ENCODE measurements around the gene MARCHF10. TPM values are rescaled to one million over a fixed set of nuclear protein-coding genes. Genes with fewer than 3 reads are reported as not detected.

The MARCHF10 gene
- total and polyA plus RNA-seq, 2 of the 13 experiments (the other 11 are each of a cell fraction or from before 2014, with no cell fraction given) = not detected

DNA sequence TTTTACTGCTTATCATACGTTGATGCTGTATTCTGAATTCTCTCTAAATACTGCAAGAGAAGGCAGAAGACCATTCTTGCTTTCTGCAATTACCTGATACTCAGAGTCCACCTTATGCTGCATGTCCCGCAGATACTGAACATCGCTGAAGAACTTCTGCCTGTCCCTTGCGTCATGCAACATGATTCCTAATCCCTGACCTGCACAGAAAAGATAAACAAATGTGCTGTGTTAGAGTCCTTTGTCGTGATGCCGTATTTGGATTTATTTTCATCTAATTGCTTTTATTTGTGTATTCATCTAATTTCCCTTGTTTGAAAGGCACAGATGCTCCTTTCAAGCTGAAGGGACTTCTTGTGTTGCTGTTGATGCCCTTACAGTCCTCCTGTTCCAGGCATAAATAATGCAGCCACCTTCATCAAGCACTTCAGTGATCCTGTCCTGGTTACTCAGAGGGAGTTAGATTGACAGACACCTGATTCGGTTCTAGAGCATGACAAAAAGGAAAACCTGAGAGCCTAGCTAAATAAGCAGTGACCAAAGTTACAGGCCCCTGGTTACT, 6.5 kb downstream of the MARCHF10 start:
- H3K4me3 ChIP-seq (replicated peaks in 1 of 3; ENCODE audit: insufficient read depth in 1 of 3, low read depth in 2 of 3, low read length in 3 of 3) = no peak overlapping the region
- in situ Hi-C loops (cut with HindIII; ENCODE audit: extremely low pct_ligation_motif_present, low pct_unique_long_range_greater_than_20kb) = no loop called here
- no peak overlapping the region for H2AFZ ChIP-seq (ENCODE audit: low read length)
- CTCF ChIA-PET (ENCODE audit: low intra/inter-chr PET ratio, low total read pairs) = no interaction called here
- H3K27me3 ChIP-seq (ENCODE audit: control insufficient read depth in 1 of 2, insufficient read depth in 2 of 2, low read length in 2 of 2) = peaks cover 6 to 79% of the 10 kb centered on the region in 2 experiments; a peak in 4 of 5 replicates
- no peaks in the 10 kb centered on the region for H3K9me3 ChIP-seq (ENCODE audit: low read length)
- H3K9ac ChIP-seq (ENCODE audit: insufficient read depth, low read depth, low read length) = no peak overlapping the region
- no peak overlapping the region for H3K4me2 ChIP-seq (ENCODE audit: low read depth, low read length)
- no peaks in the 10 kb centered on the region for H3K36me3 ChIP-seq (replicated peaks in 1 of 2; ENCODE audit: control insufficient read depth in 1 of 2, insufficient read depth in 2 of 2, low read length in 2 of 2)
- H3K27ac ChIP-seq (ENCODE audit: extremely low read length, insufficient read depth, low read length) = no peak overlapping the region
- no peaks in the 10 kb centered on the region for H3K79me2 ChIP-seq (ENCODE audit: insufficient read depth, low read length)
- H4K20me1 ChIP-seq (ENCODE audit: insufficient read depth, low read length) = no peaks in the 10 kb centered on the region
- H3K4me1 ChIP-seq (ENCODE audit: insufficient read depth, low read length) = no peaks in the 10 kb centered on the region
- FAIRE-seq (no peak), ATAC-seq (no peak), DNase-seq (ENCODE audit: low spot score) (no peak)
- intact Hi-C loops (cut with micrococcal nuclease; ENCODE audit: unreplicated experiment) = no loop called here
- no TSS peak for BruUV-seq (replicated peaks)
- POLR2A ChIA-PET = no interaction called here
- 6% methylated on average over 7 of the region's 7 CpGs for WGBS (ENCODE audit: low lambda C conversion rate)
- TF ChIP-seq HOXA9 (CRISPR knock-in tag; IDR thresholded peaks at IDR 0.05; ENCODE audit: borderline replicate concordance) (no peak), ZNF670 (CRISPR knock-in tag; IDR thresholded peaks at IDR 0.05; ENCODE audit: borderline replicate concordance) (no peak), NFAT5 (CRISPR knock-in tag; IDR thresholded peaks at IDR 0.05) (no peak), TIGD3 (CRISPR knock-in tag; IDR thresholded peaks at IDR 0.05; ENCODE audit: borderline replicate concordance) (no peak), MYNN (CRISPR knock-in tag; IDR thresholded peaks at IDR 0.05; ENCODE audit: low read depth) (no peak), MLX (CRISPR knock-in tag; IDR thresholded peaks at IDR 0.05) (no peak), NRL (CRISPR knock-in tag; IDR thresholded peaks at IDR 0.05; ENCODE audit: borderline replicate concordance) (no peak)
- TF ChIP-seq, protein P1, sequence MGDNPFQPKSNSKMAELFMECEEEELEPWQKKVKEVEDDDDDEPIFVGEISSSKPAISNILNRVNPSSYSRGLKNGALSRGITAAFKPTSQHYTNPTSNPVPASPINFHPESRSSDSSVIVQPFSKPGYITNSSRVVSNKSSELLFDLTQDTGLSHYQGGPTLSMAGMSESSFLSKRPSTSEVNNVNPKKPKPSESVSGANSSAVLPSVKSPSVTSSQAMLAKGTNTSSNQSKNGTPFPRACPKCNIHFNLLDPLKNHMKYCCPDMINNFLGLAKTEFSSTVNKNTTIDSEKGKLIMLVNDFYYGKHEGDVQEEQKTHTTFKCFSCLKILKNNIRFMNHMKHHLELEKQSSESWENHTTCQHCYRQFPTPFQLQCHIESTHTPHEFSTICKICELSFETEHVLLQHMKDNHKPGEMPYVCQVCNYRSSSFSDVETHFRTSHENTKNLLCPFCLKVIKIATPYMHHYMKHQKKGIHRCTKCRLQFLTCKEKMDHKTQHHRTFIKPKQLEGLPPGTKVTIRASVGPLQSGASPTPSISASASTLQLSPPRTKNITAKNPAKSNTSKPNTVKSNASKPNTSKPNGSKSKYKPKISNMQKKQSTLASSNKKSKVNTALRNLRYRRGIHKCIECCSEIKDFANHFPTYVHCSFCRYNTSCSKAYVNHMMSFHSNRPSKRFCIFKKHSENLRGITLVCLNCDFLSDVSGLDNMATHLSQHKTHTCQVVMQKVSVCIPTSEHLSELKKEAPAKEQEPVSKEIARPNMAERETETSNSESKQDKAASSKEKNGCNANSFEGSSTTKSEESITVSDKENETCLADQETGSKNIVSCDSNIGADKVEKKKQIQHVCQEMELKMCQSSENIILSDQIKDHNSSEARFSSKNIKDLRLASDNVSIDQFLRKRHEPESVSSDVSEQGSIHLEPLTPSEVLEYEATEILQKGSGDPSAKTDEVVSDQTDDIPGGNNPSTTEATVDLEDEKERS (CRISPR knock-in tag; IDR thresholded peaks at IDR 0.05) = no peak
- TF ChIP-seq, protein P2, sequence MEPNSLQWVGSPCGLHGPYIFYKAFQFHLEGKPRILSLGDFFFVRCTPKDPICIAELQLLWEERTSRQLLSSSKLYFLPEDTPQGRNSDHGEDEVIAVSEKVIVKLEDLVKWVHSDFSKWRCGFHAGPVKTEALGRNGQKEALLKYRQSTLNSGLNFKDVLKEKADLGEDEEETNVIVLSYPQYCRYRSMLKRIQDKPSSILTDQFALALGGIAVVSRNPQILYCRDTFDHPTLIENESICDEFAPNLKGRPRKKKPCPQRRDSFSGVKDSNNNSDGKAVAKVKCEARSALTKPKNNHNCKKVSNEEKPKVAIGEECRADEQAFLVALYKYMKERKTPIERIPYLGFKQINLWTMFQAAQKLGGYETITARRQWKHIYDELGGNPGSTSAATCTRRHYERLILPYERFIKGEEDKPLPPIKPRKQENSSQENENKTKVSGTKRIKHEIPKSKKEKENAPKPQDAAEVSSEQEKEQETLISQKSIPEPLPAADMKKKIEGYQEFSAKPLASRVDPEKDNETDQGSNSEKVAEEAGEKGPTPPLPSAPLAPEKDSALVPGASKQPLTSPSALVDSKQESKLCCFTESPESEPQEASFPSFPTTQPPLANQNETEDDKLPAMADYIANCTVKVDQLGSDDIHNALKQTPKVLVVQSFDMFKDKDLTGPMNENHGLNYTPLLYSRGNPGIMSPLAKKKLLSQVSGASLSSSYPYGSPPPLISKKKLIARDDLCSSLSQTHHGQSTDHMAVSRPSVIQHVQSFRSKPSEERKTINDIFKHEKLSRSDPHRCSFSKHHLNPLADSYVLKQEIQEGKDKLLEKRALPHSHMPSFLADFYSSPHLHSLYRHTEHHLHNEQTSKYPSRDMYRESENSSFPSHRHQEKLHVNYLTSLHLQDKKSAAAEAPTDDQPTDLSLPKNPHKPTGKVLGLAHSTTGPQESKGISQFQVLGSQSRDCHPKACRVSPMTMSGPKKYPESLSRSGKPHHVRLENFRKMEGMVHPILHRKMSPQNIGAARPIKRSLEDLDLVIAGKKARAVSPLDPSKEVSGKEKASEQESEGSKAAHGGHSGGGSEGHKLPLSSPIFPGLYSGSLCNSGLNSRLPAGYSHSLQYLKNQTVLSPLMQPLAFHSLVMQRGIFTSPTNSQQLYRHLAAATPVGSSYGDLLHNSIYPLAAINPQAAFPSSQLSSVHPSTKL (CRISPR knock-in tag; IDR thresholded peaks at IDR 0.05) = no peak
